ENCODE data around the gene SPATA12.

The SPATA12 gene, protein sequence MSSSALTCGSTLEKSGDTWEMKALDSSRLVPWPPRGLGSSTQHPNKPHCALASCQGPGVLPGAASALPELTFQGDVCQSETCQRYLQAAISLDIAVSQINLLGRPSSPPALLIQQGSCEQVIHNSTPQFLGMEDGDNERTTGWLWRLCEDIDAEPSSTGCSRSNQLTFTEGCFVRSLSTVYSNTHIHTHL

DNA sequence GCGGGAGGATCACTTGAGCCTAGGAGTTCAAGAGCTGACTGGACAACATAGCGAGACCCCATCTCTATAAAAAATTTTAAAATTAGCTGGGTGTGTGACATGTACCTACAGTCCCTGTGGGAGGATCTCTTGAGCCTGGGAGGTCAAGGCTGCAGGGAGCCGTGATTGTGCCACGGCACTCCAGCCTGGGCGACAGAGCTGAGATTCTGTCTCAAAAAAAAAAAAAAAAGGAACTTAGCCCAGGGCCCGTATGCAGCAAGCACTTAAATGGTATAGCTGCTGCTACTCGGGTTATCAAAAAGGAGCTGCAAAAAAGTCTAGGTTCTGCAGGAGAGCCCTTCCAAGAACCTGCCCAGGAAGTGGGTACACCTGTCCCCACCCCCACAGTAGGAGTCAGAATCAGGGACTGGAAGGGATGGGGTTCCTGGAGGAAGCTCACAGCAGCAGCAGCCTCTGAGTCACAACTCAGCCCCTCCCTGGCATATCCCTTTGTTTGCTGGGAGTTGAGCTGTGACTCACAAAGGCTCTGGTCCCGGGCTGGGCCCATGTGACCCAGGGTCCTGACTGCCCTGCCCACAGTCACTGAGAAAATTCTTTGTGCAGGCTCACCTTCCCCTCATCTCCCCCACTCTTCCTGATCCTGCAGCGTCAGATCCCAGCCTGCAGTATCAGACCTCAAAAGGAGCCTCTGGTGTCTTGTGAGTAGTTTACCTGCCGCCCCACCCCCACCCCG is at the start of gene SPATA12:
Gene SPATA12 (plus strand): TSS at position 576 of the 733 bp plus-strand sequence. CDS start 13,031 bp downstream, outside the sequence.
- peak; percentile 81 for DNase-seq

DNA sequence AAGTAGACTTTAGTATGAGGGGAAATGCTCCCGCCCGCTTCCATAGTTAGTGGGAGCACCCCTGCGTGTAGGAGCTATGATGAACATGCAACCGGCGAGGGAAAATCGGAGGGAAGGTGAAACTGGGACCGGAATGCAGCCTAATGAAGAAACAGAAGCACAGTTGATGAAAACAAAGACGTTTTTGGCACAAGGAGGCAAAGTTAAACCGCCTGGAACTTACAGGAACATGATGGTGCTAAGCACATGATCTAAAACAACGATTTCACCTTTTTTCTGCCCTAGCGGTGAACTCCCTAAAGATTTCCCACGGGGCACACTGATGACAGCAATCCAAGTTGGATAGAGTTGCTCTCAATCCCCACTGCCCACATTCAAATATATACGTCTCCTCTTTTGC is 49.4 kb upstream of the SPATA12 start:
- no peak for DNase-seq

DNA sequence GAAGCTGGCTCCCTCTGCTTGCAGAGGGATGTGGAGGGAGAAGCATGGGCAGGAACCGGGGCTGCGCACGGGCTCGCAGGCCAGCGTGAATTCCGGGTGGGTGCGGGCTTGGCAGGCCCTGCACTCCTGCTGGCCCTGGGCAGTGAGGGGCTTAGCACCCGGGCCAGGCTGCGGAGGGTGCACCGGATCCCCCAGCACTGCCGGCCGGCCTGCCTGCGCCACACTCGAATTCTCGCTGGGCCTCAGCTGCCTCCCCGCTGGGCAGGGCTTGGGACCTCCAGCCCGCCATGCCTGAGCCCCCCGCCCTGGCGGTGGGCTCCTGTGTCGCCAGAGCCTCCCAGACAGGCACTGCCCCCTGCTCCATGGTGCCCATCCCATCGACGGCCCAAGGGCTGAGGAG is 47.6 kb upstream of the SPATA12 start:
- DNase-seq, result no peak

DNA sequence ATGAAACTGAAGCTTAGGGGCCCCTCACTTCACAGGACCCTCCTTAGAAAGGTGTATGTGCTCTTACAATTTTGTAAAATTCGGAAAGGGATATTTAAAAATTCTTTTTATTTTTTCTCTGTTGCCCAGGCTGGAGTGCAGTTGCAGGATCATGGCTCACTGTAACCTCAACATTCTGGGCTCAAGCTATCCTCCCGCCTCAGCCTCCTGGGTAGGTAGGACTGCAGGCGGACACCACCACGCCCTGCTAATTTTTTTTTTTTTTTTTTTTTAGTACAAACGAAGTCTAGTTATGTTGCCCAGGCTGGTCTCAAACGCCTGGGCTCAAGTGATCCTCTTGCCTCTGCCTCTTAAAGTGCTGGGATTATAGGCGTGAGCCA is 45.1 kb upstream of the SPATA12 start:
- no peak for DNase-seq

DNA sequence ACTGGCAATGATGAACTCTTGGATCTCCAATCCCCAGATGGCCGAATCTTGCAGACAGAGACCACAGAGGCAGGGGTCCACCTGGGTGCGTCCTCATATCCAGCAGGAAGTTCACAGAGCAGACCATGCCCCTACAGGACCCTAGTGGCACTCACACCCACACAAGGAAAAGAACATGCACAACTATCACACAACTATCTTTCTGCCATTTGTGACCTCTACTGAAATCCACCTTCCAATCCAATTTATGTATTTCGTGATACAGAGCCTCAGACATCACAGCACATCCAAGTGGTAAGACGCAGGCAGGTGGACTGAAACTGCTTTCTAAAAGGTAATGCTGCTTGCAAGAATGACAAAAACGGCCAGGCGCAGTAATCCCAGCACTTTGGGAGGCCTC is 44.6 kb upstream of the SPATA12 start:
- DNase-seq, result no peak

DNA sequence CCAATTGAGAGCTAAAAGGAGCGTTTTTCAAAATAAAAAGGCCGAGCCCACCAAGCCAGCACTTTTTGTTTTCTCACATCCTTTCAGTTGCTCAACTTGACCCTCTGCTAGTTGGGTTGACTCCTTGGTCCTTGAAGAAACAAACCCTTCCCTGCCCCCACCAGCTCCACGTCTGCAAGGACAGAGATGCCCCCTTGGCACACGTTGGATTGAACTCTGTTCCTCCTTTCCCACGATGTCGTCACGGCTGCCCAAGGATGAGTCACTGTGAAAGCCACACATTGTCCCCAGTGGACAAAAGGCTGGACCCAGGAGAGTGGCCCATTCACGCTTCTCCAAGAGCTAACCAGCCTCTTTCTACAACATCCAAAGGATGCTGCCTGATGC is 43.0 kb upstream of the SPATA12 start:
- no peak for DNase-seq

DNA sequence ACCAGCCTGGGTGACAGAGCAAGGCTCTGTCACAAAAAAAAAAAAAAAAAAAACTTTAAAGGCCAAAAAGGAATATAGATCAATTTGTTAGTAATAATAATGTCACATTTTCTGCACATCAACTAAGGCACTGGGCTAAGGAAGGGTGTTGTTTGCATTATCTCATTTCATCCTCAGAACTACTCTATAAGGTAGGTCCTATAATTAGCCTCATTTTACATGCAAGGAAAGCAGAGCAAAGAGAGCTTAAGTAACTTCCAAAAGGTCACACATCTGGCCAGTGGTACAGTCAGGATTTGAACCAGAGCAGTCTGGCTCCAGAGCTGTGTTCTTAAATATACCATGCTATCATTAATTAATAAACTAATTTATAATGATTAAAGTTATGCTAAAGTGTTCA is 42.2 kb upstream of the SPATA12 start:
- DNase-seq, result no peak

DNA sequence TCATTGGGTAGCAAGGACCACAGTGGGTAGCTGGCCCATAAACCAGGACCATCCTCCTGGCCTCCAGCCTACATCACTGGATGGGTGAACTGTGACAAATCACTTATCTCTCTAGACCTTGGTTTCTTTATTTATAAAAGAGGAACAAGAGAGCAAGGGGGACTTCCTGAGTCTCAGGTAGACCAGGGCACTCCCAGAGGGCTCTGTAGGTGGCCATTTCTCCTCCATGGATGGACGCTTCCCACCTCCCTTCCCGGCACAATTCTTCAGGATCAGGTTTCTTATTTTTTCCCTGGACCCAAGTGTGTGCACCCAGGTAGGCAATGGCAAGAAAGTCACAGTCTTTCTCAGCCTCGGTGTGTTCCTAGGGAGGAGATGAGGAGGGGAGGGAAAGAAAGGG is 41.4 kb upstream of the SPATA12 start:
- DNase-seq, result no peak

DNA sequence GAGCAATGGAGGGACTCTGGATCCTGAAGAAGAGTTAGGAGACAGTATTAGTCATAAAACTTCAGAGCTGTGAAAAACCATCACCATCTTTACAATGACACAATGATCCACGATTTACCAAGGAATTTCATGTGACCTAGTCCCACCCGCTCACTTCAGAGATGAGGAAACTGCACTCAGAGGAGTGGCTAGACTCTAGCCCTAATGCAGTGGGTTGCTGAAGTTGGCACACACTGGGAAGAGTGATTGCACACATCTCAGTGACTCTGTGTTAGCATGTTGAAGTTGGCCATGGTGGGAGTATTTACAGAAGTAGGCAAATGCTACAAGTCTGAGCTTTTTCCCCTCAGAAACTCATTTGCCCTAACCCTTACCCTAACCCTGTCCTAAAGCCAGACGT is 35.2 kb upstream of the SPATA12 start:
- DNase-seq, result no peak

DNA sequence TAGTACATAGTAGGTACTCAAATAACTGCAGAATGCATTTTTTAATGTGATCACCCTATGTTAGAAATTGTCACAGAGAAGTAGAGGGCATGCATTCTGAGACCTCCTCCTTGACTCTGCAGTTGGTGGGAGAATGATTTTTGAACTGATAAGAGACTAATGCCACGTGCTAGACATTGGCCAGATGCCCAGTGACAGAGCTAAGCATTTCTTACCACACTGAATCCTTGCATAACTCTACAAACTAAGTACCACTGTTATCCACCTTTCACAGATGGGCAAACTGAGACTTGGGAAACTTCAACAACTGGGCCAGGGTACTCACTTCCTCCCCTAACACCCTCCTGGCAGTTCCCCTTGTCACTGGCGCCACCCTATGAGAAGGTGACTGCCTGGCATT is 33.5 kb upstream of the SPATA12 start:
- DNase-seq, result no peak

DNA sequence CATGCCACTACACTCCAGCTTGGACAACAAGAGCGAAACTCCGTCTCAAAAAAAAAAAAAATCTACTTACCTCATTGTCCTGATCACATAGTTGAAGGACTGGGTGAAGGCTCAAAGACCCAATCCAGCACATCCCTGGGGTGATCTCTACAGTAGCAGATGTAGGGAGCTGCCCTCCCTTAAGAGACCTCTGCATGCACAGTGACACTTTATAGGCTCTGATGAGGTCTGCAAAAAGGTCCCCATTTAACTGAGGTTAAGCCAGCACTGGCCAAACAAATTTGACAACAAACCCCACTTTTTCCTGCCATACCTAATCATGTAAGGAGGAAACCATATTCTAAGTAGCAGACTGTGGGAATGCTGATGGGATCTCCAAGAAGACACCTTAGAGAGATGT is 31.1 kb upstream of the SPATA12 start:
- no peak for DNase-seq

DNA sequence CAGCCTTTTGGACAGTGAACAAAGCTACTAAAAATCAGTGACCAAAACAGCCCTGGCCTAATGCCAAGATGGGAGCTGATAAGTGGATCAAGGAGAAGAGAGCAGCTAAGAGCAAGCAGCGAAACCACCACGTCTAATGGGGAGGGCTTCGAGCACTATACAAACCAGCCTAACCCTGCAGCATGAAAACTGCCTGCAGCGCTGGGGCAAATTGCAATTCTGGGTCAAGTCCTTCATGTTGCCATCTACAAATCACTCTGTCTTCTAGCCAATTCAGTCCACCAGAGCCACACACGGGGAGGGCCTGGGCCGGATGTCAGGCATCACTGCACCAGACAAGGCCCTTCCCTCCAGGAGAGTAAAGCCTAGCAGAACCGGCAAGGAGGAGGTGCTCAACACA is 30.5 kb upstream of the SPATA12 start:
- DNase-seq, result no peak

DNA sequence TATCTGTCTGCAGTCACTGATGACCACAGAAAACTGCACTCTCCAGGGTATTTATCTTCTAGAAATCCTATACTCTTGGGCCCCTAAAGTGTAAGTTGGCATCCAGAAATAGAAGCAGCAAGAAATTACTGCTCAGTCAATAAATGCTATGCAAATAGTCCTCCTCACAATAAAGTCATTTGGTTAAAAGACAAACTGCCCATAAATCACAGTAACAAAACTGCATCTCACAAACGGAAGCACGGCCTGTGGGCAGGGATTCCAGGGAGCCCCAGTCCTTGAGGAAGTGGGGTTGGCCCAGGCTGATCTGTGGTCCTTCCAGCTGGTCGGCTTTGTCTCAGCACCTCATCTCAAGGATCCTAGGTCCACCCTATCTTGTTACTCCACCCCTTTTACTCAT is 29.7 kb upstream of the SPATA12 start:
- no peak for DNase-seq

DNA sequence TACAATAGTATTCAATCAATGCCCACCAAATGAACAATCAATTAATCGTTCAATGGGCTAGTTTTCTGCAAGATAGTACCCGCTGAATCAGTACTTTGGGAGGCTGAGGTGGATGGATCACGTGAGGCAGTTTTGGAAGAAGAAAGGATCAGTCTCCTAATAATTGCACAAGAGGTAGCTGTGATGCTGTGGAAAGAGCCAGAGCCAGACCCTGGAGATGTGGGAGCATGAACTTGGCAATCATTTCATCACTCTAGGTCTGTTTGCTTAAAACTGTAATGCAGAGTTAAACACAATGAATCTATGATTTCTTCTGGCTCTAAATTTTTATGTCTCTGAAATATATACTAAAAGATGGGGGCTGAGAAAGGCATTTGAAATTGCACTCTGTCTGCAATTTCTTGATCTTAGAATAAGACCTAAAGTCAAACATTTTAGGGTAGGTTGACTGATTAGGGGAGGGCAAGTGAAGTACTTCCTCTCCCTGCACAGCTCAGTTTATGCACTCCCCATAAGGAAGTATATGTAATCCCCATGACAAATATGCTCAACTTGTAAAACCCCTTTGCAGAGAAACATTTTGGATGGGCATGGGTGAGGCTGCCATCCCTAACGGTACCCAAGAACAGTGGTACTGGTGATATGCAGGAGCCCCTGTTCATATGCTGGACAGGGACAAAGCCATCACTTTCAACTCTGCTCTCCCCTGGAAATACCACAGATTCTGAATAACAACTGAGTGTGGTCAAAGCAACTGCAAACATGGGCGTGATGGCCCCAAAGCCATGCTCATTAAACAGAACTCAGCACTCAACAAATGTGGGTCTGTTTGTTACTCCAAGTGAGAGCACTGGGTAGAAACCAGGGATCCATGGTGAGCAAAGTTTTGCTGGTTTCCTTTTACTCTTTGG is 28.6 kb upstream of the SPATA12 start:
- DNase-seq, result no peak

DNA sequence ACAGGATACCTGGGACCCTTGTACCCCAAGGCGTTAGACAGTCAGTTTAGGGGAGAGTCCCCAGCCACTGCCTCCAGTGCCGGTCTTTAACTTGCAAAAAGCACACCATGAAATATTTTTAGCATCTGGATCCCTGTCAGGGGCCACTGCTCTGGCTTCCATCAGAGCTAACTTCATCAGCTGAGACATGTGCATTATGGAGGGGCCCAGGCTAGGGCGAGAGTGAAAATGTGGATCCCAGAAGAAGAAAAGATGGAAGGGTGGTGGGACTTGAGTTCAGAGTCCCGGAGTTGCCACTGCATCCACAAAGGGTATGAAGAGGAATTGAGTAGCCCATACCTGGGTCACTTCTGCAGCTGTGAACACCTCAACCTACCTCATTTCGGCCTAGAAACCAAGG is 23.5 kb upstream of the SPATA12 start:
- no peak for DNase-seq

DNA sequence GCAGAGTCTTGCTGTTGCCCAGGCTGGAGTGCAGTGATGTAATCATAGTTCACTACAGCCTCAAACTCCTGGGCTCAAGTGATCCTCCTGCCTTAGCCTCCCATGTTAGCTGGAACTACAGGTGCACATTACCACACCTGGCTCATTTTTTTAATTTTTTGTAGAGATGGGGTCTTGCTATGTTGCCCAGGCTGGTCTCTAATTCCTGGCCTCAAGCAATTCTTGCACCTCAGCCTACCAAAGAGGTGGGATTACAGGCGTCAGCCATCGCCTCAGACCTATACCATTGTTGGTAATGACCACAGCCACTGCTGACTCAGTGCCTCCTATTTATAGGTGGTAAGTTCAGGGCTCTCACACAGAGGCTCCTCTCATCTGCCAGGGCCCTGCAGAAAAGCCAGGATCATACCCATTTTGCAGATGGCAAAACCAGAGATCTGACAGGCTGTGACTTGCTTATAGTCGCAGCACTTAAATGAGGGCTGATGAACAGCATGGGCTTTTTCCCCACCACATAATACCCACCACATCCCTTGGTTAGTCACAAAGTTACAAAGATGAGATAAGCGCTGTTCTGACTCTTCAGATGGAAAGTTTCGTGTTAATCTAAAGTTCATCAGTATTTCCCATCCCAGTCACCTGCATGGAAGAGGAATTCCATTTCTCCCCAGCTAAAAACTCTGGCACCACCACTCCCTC is 21.8 kb upstream of the SPATA12 start:
- no peak for DNase-seq

DNA sequence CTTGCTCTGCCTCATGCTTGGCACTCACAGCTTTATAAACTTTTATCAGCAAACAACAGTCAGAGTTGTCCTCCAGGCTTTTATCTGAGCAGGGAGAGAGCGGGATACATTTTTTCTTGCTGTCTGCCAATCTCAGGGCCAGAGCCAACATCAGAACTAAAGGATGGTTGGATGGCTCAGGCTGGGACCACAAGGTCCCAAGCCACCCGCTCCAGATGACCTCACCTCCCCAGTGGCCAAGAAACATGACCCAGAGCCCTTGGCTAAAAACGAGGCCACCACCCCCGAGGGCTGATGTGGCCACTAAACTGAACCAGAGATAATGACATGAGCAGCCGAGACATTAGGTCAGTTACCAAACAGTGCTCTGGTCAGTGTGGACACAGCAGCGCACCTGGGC is 18.8 kb upstream of the SPATA12 start:
- DNase-seq, result no peak

DNA sequence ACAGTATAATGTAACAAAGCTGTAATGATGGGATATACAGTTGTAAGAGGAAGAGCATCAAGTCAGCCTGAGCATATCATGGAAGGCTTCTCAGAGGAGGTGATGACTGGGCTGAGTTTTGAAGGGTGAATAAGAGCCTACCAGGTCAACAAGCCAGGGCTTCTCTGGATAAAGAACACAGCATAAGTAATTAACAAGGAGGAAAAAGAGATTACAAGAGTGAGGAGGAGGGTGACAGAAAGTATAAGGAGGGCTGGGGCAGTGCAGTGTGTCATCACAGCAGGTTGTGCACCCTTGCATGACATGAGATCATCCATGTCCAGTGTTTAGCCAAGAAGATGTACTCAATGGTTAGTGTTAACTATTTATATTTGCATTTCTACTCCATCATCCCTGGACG is 16.9 kb upstream of the SPATA12 start:
- no peak for DNase-seq

DNA sequence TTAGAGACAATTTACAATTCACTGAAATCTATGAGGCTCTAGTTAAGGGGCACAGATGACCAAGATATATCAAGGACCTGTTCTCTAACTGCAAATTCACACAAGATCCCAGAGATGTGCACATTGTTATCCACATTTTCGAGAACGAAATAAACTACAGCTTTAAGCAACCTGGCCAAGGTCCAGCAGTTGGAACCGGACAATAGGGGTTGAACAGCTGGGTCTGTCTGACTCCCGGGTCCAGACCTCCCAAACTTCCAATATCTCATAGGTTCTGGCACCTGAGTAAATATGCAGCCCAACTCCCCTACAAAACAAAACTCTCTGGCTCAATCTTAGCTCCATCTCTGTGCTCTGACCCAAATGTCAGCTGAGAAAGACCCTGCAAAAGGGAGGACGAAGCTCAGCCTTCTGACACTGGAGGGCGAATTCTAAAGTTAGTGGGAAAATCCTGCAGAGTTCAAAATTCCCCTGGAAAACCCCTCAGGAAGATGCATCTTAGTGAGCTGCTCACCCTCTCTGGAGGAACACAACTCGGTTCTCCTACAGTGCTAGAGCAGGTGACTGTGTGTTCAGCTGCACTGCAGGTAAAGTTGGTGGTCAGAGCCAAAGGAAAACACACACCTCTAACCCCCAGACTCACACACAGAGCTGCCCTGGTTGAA is 14.2 kb upstream of the SPATA12 start:
- DNase-seq, result no peak

DNA sequence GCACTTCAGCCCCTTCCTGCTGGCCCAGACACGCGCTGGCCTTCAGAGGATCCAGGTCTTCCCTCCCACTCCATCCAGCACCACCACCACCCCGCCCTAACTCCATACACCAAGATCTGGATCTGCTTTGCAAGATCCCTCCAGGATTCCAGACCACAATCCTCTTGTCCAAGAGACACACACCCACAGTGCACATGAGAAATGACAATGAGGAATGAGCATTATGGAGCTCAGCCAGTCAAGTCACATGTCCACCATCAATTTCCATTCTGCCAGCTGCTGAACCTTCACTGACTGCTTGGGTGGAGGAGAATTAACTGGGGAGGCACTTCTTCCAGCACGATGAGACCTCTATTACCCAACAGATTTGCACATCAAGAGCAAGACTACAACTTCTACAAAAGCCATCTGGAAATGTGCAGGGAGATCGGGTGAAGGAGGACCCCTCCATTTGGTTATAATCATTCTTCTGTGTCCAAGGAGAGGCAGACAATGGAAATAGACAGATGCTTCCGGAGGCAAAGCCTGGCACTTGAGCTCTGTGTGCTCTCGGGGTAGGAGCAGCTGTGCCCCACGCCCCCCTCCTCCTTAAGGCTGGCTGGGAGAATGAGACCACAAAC is 12.3 kb upstream of the SPATA12 start:
- DNase-seq, result no peak

DNA sequence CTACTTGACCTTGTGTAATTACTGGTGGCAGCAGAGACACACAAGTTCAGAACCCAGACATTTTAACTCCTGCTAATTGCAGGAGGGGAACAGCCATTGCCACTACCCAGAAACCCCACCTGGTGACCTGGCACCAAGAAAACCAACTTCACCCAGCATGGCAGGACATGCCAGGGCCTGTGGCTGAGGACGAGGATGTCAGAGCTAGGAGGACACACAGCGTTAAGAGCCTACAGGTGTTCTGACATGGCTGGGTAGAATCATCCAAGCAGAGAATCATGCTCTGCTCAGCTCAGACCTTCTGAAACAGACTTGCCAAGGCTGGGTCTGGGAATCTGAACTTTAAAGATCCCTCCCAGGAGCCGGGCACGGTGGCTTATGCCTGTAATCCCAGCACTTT is 11.7 kb upstream of the SPATA12 start:
- DNase-seq, result no peak

DNA sequence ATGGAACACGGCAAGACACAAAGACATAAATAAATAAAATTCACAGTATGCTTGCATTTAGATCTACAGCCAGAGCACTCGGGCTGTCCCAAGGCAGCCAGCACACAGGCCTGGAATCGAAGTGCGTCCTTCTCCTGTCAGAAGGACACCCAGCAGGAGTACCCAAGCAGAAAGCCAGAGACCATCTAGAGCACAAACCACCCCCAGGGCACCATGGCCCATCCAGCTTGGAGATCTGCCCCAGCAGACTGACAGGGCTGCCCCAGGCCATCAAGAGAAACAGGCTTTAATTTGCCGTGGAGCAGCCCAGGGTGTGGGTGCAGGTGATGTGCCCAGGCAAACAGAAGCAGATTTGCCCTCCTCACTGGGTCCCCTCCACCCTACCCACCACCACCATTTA is 7.8 kb upstream of the SPATA12 start:
- DNase-seq, result no peak

Data from HCEC 1CT (cell line).